HuH-7.5 (cell line): Measurements from ENCODE around the gene GNAS-AS1.

ENCODE experiments used
- DNase-seq: peaks from one replicate; pipeline ENCODE4 v3.0.0; 2011; ENCODE audit warnings: low spot score

GNAS-AS1 gene

DNA sequence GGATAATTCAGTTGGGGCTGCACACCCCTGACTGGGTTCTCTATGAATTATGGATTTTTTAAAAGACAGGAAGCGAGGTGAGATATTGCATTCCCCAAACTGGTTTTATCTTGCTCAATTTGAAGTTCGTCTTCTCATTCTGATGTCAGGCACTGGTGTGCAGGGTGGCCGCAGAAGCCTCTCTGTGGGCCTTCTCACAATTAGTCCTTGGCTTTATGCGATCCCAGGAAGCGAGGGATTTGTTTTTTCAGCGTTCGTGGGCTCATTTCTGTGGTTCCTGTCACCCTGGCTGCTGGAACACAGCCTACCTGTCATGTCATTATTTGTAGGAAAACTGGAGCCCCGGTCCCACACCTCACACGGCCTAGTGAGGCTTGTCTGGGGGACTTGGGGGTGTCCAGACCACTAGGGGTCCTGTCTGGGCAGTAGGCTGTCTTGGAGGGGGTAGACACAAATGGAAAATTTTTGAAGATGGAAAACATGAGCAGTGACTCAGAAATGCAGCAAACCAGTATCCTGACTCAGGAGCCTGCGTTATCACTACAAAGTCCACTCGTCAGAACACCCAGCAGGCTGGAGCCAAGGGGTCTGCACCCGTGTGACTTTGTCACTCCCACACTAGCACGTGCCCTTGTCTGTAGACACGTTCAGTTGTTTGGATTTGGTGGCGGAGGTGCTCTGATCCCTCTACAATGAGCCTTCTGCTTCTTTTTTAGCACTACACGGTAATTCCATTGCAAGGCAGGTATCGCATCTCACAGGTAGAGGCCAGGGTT is 42.2 kb downstream of the GNAS-AS1 start:
- no peak for DNase-seq

DNA sequence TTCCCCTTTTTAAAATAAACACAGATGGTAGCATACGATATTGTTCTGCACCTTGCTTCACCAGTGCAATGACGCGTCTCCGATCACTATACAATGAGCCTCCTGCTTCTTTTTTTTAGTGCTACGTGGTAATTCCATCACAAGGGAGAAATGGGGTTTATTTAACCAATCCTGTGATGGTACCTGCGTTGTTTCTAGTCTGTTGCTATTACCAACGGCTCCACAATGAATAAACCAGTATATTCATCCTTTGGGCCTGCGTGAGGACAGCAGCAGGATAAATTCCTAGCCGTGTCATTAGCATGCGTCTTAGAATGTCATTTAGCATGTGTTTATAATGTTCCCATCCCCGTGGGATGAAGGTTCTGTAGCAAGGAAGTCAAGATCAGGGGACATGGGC is 42.9 kb downstream of the GNAS-AS1 start:
- no peak for DNase-seq

DNA sequence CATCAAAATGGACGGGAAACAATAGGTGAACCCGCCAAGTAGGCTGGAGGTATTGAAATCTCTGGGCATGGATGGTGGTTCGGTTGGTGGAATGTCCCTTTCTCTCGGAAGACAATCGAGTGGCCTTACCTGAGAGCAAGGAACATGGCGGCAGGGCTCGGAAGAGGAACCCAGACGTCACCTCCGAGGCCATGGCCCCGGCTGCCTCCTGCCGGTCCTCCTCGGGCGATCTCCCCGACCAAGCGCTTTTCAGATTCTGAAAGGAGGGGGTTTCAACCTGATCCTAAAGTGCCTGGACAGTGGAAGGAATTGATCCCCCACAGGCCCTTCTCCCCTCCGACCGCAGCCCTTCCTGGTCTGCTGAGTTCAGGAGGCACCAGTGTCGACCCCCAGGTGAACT is 47.2 kb downstream of the GNAS-AS1 start:
- no peak for DNase-seq

DNA sequence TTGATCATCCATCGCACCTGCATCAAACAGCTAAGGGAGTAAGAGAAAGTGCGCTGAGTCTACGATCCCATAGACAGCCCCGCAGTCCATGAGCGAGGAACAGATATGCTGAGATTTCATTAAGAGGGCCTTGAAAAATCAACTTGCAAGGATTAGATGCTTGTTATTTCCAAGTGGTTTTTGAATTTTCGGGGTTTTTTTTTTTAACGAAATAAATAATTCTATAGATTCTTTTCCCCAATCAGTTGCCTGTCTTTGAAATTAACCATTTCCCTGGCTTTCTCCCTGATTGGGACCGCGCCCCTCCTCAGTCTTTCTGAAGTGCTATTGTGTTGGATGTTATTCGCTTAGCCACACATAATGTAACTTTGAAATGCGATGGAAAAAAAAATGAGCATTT is 48.6 kb downstream of the GNAS-AS1 start:
- DNase-seq: no peak

DNA sequence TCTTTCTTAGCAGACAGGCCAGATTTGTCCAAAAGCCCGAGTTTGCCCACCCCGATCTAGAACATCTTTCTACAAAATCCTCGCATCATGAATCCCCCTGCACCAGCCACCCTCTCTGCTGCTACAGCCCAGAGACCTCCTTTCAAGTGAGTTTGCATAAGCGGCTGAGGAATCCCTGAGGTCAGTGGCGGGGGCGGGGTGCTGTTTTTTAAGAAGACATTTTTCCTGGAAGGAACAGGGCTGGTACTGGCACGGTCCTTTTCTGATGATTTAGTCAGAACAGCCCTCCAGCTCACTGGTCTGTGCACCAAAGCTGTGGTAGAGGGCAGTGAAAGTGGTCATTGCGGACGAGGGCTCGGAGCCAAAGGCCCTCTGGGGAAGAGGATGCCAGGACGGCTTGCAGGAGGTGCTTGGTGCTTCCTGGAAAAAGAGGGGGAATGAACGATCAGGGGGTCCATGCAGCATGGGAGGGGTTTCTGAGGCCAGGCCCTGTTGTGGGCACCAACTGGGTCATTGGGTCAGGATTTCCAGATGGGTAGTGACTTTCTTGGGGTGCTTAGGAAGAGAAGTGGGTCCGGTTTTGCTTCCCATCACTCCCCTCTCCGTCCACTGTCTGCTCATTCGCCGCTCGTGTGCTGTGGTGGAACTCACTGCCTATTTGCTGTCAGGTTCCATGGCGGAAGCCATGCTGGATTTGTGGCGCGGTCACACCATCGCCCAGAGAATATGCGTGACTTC is 50.4 kb downstream of the GNAS-AS1 start:
- DNase-seq: no peak

DNA sequence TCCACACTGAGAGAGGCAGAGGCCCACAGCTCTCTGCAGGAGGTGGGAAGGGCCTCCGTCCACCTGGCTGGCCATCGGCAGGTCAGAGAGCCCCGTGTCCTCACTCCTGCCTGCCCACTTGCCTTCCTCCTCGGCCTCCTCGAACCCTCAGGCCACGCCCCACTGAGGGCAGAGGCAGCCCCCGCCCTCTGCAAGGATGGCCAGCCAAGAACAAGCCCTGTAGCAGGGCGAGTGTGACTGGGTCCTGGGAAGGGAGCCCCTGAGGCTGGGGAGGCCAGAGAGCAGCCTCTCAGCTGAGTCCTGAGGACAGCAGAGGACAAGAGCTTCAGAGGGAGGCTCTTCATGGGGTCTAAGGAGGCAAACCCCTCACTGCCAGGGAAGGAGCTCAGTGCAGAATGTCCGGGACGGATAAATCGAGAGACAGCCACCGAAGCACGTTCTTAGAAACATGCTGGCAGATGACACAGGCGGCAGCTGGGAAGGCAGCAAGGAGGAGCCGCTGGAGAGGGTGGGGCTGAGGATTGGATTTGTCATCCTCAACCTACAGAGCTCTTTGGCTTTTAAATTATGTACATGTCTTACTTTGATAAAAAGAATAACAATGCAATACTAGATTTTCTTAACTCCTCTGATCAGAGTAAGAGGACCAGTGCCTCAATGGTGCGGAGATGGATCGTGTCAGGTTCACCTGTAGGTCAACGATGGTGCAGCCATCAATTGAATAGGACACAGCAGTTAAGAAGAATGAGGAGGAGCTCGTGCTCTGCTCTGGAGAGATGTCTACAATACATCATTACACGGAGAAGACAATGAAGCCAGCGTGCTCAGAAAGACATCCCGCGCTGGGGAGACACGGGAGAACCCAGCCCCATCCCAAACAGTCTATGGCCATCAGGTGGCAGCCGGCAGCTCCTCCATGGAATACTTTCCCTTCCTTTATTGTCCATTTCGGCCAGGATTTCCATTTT is 53.0 kb downstream of the GNAS-AS1 start:
- no peak for DNase-seq

DNA sequence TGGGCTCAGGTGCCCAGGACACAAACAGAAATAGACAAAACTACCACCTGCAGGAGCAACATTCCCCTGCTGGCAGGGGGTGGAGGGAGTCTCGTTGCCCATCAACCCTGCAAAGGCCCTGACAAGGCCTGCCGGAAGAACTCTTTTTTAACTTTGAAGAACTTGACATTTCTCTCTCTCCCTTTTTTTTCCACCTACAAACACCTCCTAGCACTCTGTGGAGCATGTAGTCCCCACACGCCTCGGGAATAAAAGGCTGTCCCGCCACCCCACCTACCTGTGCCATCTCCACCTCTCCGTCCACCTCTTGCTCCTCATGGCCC is 54.8 kb downstream of the GNAS-AS1 start:
- DNase-seq: no peak

DNA sequence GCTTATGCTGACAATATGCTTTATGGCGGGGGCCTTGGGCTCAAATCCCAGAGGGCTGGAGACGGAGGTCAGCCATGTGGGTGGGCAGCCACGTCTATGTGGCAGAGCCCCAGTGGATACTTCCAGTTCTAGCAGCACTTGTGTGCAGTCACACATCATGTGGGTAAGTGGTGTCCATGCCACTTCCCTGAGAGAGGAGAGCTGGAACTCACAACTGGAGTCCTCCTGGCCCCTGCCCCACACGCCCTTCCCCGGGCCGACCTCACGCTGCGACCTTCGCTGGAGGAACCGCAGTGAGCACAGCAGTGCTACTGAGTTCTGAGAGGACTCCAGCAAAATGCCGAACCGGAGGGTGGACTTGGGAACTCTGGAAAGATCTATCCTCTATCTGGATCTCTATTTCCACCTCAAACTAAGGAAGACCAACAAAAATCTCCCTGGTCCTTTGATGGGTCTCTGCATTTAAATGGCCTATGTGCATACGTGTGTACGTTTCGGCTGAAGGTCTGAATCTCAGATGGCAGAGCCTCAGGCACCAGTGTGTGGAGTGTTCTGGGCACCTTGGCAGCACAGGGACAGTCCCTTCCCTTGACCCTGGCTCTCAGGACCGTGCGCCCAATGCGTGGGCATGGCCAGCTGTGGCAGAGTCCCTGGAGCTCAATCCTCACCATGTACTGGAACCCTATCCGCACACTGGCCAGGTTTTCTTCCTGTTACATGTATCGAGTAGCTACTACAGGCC is 55.4 kb downstream of the GNAS-AS1 start:
- DNase-seq: no peak

DNA sequence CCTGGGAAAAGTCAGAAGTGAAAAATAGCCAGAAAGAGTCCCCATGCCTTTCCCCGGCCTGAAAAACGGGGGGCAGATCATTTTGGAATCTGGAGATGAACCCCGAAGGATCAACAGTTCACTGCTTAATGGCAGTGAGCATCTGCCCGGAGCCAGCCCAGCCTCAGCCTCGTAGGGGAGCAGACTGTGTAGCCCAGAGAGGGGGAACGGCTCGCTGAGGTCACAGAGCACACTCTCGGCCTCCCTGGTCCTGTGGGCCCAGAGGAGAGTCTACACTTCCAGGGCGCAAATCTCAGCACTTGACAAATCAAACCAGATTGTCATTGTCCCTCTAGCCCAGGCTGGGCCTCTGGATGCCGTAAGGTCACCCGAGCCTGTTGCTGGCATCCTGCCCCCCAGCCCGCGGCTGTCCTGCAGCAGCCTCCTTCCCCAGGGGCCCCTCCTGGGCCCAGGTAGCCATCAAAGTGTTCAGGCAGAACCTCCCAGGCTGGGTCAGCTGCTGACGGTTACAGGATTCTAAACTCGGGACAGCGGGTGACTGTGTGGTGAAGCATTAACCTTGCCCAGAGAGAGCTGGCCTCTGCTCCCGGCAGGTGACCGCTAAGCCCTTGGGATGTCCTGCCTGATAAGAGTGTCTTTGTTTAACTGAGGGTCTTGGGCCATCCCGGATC is 56.1 kb downstream of the GNAS-AS1 start:
- no peak for DNase-seq

DNA sequence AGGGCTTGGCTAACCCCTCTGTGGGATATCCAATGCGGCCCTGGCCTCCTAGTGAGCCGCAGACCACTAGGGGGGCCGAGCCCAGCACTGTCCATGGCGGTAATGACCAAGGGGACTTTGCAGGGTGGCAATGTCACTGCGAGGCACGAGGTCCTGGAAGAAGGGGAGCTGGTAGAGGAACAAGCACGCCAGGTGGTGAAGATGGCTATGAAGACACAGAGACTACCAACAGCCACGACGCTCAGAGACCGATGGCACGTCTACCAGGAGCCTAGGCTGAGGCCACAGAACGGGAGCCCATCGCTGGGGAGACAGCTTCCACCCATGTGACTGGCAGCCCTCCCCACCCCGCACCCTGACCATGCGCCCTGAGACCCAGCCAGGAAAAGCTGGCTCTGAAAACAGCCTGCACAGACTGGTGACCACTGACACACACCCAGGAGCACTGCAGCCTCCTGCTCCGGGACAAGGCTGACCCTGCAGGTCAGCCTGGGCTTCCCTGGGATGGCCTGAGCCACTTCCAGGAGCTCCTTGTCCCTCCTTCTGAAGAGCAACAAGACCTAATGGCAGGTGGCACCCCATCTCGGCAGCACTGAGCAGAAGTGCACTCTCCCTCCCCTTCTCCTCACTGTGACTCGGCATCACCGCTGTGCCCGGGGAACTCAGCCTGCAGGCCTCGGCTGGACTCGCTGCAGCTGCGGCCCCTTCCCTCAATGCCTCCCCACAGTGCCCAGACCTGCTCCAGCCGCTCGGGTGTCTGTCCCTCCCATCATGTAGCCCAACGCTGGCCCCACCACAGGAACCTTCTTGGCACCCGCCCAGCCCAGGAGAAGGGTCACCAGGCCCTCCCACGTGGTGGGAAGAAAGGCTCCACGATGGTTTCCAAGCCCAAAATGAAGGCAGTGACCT is 56.9 kb downstream of the GNAS-AS1 start:
- DNase-seq: no peak

DNA sequence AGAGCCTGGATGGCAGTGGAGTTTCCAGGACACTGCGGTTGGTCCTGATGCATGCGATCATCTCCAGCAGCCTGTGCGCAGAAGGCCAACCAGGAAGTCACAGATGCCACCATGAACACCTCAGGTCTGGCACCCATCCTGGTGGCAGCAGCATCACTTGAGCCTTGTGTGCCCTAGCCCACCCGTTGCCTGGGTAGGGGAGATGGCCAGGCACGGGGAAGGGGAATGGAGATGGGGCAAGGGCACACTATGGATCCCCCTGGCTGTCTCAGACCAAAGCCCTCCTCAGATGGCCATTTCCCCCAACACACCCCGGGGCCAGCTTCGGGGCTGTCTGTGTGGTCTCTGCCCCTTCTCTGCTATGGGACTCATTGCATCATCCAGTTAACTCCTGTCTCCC is 58.3 kb downstream of the GNAS-AS1 start:
- no peak for DNase-seq

DNA sequence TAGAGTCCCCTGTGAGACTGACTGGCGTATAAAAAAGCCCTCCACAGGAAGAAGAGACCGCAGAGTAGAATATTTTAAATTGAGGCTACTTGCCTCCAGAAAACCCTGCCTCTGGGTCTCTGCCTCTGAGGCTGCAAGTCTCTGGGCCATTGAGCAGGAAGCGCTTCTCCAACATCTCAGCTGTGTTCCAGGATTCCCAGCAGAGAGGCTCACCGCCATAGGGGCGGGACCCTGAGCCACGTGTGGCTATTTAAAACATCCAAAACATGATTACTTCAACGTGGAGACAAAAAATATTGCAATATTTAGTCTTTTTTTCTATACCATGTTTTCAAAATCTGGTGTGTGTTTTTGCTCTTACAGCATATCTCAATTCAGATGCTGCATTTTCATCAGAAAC is 59.4 kb downstream of the GNAS-AS1 start:
- no peak for DNase-seq

DNA sequence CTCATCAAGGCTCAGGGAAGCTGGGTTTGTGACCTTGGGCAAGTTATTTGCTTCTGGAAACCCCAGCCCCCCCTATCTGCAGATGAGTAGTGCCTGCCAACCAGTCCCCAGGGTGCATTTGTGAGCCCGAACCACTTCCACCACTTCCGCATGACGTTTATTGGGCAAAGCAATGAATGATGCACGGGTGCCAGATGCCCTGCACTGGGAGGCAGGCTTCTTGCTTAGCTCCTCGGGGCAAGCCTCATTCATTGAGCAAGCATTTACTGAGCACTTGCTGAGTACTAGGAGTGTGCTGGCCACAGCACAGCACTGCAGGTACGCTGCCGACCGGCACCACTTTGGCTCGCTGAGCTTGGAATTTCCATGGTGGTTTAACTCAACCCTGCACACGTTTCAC is 60.2 kb downstream of the GNAS-AS1 start:
- DNase-seq: no peak

DNA sequence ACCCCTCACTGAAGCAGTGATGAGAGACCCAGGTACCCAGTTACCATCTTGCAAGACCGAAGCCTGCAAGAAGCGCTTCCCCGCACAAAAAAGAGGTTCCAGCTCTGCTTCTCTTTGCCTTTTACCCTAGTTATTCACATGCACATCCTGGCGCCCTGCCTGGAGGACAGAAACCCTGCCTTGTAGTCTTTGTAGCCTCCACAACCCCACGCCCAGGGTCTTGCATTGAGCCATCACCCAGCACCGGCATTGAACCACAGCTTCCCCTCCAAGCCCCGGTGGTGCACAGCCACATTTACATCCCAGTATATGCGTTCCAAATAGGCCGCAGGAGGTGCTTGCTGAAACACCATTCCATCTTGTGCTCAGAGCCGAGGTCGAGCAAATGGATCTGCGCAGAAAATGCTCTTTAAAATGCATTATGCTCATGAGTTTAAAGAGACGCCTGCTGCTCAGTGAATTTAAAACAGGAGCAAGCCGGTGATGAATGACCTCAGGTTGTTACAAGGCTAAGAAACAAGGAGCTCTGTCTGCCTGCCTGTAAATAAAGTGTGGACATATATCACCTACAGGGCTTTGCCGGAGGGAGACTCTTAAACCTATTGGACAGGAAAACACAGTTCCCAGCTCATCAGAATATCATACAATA is 61.7 kb downstream of the GNAS-AS1 start:
- no peak for DNase-seq

DNA sequence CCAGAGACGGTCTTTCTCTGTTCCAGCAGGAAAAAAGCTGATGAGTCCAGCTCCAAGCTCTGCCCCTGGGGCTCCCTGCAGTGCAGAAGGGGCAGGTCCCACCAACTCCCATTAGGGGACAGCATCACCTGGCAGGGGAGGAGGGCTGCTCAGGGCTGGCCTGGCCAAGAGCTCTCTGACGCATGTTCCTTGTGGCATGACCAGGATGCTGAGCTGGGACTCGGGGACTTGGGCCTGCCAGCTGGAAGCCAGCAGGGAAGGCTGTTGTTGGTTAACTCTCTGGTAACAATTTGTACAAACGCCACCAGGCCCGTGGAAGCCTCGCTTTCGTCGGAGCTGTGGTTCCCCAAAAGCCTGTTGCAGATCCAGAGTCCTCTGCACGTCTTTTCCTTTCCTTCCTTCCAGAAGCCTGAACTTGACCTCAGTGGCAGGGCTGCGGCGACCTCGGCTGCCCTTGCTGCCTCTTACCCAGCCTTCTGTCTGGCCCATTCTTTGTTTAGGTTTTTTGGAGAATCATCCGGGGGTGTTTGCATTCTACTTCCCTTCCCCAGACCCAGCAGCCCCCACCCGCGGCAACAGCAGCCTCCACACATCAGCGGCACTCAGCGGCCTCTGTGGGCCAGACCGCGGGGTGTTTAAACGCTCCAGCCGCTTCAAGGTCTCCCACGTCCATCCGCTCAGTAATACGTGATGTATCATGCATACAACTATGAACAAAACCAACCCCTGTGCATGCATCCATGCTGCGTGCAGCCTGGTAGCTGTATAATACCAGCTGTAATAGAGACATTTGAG is 63.3 kb downstream of the GNAS-AS1 start:
- no peak for DNase-seq

DNA sequence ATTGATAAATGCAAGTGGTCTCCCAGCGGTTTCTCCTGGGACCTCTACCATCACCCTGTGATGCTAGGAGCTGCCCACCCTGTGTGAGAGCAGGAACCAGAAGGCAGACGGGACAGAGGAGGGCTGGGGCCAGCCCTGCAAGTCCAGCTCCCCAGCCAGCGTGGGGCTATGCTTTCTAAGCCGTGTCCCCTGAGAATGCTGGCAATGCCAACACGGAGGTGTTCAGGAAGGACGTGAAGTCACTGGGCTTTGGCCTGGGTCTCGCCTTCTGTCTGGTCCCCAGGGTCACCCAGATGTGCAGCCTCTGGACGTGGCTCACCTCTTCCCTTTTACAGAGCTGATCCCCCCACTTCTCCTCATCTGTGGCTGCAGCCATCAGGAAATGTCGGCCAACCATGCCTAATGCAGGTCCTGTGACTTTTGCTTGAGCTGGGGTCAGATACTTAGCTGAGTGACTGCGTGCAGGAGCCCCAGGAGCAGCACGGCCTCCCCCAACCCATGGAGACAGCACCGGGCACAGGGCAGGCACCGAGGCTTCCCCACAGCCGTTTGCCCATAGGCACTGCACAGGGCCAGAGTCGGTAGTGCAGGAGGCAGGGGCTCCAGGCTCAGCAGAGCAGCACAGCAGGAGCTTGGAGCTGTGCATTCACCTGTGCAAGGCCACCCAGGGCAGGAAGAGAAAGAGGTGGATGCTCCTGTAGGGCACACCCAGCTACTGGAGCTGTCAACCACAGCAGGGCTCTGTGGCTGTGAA is 66.2 kb downstream of the GNAS-AS1 start:
- no peak for DNase-seq

DNA sequence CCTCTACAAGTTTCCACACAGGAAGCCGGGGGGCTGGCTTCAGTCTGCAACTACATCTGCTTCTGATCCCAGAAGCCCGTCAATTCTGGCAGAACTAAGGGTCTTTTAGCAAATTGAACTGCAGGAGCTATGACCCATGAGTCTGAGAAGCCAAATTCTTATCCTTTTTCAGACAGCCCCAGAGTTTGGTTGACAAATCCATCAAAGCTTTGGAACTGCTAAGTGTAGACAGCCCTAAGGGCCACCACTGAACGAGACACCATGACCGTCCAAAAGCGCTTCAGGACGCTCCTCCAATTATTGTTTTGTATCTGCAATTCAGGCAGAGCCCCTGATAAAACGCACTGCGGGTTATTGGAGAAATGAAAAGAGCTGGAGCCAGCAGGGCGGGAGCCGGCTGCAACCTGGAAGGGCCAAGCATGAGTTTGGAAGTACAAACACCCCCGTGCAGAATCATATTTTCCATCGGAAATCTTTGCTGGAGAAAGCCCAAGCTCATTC is 67.1 kb downstream of the GNAS-AS1 start:
- no peak for DNase-seq

DNA sequence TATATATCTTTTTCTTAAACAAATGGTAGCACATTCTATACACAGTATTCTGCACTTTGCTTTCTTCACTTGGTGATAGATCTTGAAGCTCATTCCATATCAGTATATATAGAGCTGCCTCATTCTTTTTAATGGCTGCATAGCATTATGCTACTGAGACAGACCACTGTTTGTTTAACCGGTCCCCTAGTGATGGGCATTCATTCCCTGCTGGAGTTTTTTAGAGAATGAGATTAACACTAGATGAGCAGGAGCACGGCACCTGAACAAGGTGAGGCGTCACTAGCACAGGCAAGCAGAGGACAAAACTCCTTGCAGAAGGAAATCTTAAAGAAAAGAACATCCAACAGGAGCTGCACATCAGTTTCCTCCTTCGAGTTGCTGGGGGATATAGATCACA is 69.6 kb downstream of the GNAS-AS1 start:
- no peak for DNase-seq
